GM21723 (cell line): ENCODE results near the gene LRMDA.

ENCODE experiments used
- ATAC-seq: cut with Tn5 transposase; IDR thresholded peaks from one replicate; pipeline ENCODE4 v1.9.1; 2021; ENCODE audit warnings: mild to moderate bottlenecking, moderate library complexity; ENCODE audit not compliant: unreplicated experiment

LRMDA gene

GRCh38 chr10:75803121-75803520, 371.7 kb downstream of the LRMDA start:
- no peak for ATAC-seq

GRCh38 chr10:75803816-75804552, 372.6 kb downstream of the LRMDA start:
- no peak for ATAC-seq

GRCh38 chr10:75806186-75806585, 374.8 kb downstream of the LRMDA start:
- no peak for ATAC-seq

- ATAC-seq = no peak
These were observed 376.0 kb downstream of the LRMDA start for GRCh38 chr10:75807456-75807855.

- no peak for ATAC-seq
These were observed 377.6 kb downstream of the LRMDA start for GRCh38 chr10:75809003-75809402.

- ATAC-seq = no peak
These were observed 382.6 kb downstream of the LRMDA start for GRCh38 chr10:75814014-75814413.

- ATAC-seq = no peak
These were observed 383.6 kb downstream of the LRMDA start for GRCh38 chr10:75815066-75815465.

GRCh38 chr10:75817198-75817597, 385.8 kb downstream of the LRMDA start:
- ATAC-seq = no peak

GRCh38 chr10:75818552-75818951, 387.1 kb downstream of the LRMDA start:
- ATAC-seq = no peak

- no peak for ATAC-seq
These were observed 393.8 kb downstream of the LRMDA start for GRCh38 chr10:75825235-75825634.

GRCh38 chr10:75825661-75826060, 394.2 kb downstream of the LRMDA start:
- no peak for ATAC-seq

GRCh38 chr10:75826846-75827245, 395.4 kb downstream of the LRMDA start:
- ATAC-seq = no peak

- no peak for ATAC-seq
These were observed 396.2 kb downstream of the LRMDA start for GRCh38 chr10:75827587-75828021.

GRCh38 chr10:75828413-75828812, 397.0 kb downstream of the LRMDA start:
- ATAC-seq = no peak

- ATAC-seq = no peak
These were observed 404.6 kb downstream of the LRMDA start for GRCh38 chr10:75836064-75836463.

GRCh38 chr10:75838486-75838885, 407.1 kb downstream of the LRMDA start:
- no peak for ATAC-seq

- no peak for ATAC-seq
These were observed 407.6 kb downstream of the LRMDA start for GRCh38 chr10:75839020-75839419.

- ATAC-seq = no peak
These were observed 409.8 kb downstream of the LRMDA start for GRCh38 chr10:75841266-75841665.

- ATAC-seq = no peak
These were observed 413.9 kb downstream of the LRMDA start for GRCh38 chr10:75845176-75845947.

GRCh38 chr10:75847477-75847876, 416.1 kb downstream of the LRMDA start:
- ATAC-seq = no peak

GRCh38 chr10:75851580-75852345, 420.3 kb downstream of the LRMDA start:
- ATAC-seq = no peak
